ENCODE measurements around the gene SAA2. TPM values are rescaled to one million over a fixed set of nuclear protein-coding genes. Genes with fewer than 3 reads are reported as not detected.
"Not testable (repeated sequence)": the region's sequence is repeated elsewhere in the genome, so short reads cannot be mapped to it uniquely, and the experiment has no call there.

SAA2 gene
- total RNA-seq, 1 donor from 2014 or later: not detected

- H3K27me3 Mint-ChIP-seq (ENCODE audit: low read depth): no peaks in the 10 kb centered on the region
- DNase-seq (ENCODE audit: low read depth, low spot score): no peak
- H3K4me1 Mint-ChIP-seq: no peaks in the 10 kb centered on the region
- no peak overlapping the region for H3K27ac Mint-ChIP-seq (ENCODE audit: unreplicated experiment)
- no peaks in the 10 kb centered on the region for H3K9me3 Mint-ChIP-seq
- H3K4me3 Mint-ChIP-seq: no peak overlapping the region
- H3K36me3 Mint-ChIP-seq (ENCODE audit: low read depth): peaks cover 23% of the 10 kb centered on the region
- TF ChIP-seq CTCF (conservative IDR thresholded peaks at IDR 0.05): no peak
Measured at GRCh38 chr11:18280438-18281045, 32.1 kb upstream of the SAA2 start.

GRCh38 chr11:18277565-18278271, 29.2 kb upstream of the SAA2 start:
- H3K4me1 Mint-ChIP-seq: no peaks in the 10 kb centered on the region
- peaks cover 2% of the 10 kb centered on the region for H3K9me3 Mint-ChIP-seq
- H3K27ac Mint-ChIP-seq (ENCODE audit: unreplicated experiment): no peak overlapping the region
- TF ChIP-seq CTCF (conservative IDR thresholded peaks at IDR 0.05): no peak
- H3K27me3 Mint-ChIP-seq (ENCODE audit: low read depth): no peaks in the 10 kb centered on the region
- H3K4me3 Mint-ChIP-seq: no peak overlapping the region
- peaks cover 31% of the 10 kb centered on the region for H3K36me3 Mint-ChIP-seq (ENCODE audit: low read depth)
- DNase-seq (ENCODE audit: low read depth, low spot score): no peak

- no peak overlapping the region for H3K4me3 Mint-ChIP-seq
- peaks cover 13% of the 10 kb centered on the region for H3K4me1 Mint-ChIP-seq
- no peak for TF ChIP-seq CTCF (conservative IDR thresholded peaks at IDR 0.05)
- H3K36me3 Mint-ChIP-seq (ENCODE audit: low read depth): peaks cover 13% of the 10 kb centered on the region
- no peak overlapping the region for H3K27ac Mint-ChIP-seq (ENCODE audit: unreplicated experiment)
- peaks cover 2% of the 10 kb centered on the region for H3K9me3 Mint-ChIP-seq
- H3K27me3 Mint-ChIP-seq (ENCODE audit: low read depth): no peaks in the 10 kb centered on the region
- no peak for DNase-seq (ENCODE audit: low read depth, low spot score)
Measured at GRCh38 chr11:18271206-18271605, 22.7 kb upstream of the SAA2 start.

GRCh38 chr11:18270102-18270501, 21.6 kb upstream of the SAA2 start:
- peaks cover 2% of the 10 kb centered on the region for H3K27me3 Mint-ChIP-seq (ENCODE audit: low read depth)
- no peak overlapping the region for H3K4me3 Mint-ChIP-seq
- H3K27ac Mint-ChIP-seq (ENCODE audit: unreplicated experiment): no peak overlapping the region
- TF ChIP-seq CTCF (conservative IDR thresholded peaks at IDR 0.05): no peak
- H3K36me3 Mint-ChIP-seq (ENCODE audit: low read depth): peaks cover 9% of the 10 kb centered on the region
- no peak for DNase-seq (ENCODE audit: low read depth, low spot score)
- no peaks in the 10 kb centered on the region for H3K9me3 Mint-ChIP-seq
- peaks cover 13% of the 10 kb centered on the region for H3K4me1 Mint-ChIP-seq

- not testable (repeated sequence) for H3K9me3 Mint-ChIP-seq; H3K27me3 Mint-ChIP-seq (ENCODE audit: low read depth); H3K36me3 Mint-ChIP-seq (ENCODE audit: low read depth); H3K27ac Mint-ChIP-seq (ENCODE audit: unreplicated experiment); DNase-seq (ENCODE audit: low read depth, low spot score); H3K4me3 Mint-ChIP-seq
- peaks cover 13% of the 10 kb centered on the region for H3K4me1 Mint-ChIP-seq
Measured at GRCh38 chr11:18269252-18269651, 20.8 kb upstream of the SAA2 start.

GRCh38 chr11:18267335-18268133, 19.1 kb upstream of the SAA2 start:
- H3K27me3 Mint-ChIP-seq (ENCODE audit: low read depth); H3K36me3 Mint-ChIP-seq (ENCODE audit: low read depth); DNase-seq (ENCODE audit: low read depth, low spot score); H3K27ac Mint-ChIP-seq (ENCODE audit: unreplicated experiment); H3K9me3 Mint-ChIP-seq; H3K4me3 Mint-ChIP-seq: not testable (repeated sequence)
- peaks cover 13% of the 10 kb centered on the region for H3K4me1 Mint-ChIP-seq

Data from neural crest cell (in vitro differentiated cells).